HG03060 (cell line): ENCODE measurements around the gene ALKBH2.
"Not testable (repeated sequence)": the region's sequence is repeated elsewhere in the genome, so short reads cannot be mapped to it uniquely, and the experiment has no call there.

Source experiments
- ATAC-seq: cut with Tn5 transposase; IDR thresholded peaks from one replicate; pipeline ENCODE4 v1.9.1; 2021; ENCODE audit warnings: low read depth, moderate number of reproducible peaks; ENCODE audit not compliant: unreplicated experiment

The ALKBH2 gene

DNA sequence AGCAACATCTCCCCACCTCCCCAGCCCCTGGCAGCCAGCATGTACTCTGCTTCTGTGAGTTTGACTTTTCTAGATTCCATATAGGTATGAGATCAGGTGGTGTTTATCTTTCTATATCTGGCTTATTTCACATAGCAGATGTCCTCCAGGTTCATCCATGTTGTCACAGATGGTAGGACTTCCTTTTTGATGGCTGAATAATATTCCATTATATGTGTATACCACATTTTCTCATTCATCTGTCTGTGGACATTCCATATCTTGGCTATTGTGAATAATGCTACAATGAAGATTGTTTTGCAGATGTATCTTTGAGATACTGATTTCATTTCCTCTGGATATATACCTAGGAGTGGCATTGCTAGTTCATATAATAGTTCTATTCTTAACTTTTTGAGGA is 18.4 kb downstream of the ALKBH2 start:
- no peak for ATAC-seq

- ATAC-seq: no peak
Measured at GRCh38 chr12:109069307-109070271, 23.7 kb downstream of the ALKBH2 start.

DNA sequence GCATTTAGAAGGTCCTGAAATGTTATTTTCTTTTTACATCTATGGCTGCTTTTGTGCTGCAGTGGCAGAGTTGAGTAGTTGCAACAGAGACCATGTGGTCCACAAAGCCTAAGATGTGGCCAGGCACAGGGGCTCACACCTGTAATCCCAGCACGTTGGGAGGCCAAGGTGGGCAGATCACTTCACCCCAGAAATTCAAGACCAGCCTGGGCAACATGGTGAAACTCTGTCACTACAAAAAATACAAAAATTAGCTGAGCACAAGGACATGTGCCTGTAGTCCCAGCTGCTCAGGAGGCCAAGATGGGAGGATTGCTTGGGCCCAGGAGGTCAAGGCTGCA is 27.4 kb downstream of the ALKBH2 start:
- no peak for ATAC-seq

GRCh38 chr12:109065154-109065852 is 28.0 kb downstream of the ALKBH2 start:
- ATAC-seq: no peak

DNA sequence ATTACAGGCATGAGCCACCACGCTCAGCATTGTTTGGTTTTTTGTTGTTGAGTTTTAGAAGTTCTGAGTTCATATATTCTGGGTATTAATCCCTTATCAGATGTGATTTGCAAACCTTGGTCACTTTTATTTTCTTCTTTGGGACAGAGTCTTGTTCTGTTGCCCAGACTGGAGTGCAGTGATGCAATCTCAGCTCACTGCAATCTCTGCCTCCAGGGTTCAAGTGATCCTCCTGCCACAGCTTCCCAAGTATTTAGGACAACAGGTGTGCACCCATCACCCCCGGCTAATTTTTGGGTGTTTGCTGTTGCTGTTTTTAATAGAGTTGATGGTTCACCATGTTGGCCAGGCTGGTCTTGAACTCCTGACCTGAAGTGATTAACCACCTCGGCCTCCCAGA is 29.1 kb downstream of the ALKBH2 start:
- ATAC-seq: no peak

- ATAC-seq: no peak
Measured at GRCh38 chr12:109058773-109059172, 34.5 kb downstream of the ALKBH2 start.

DNA sequence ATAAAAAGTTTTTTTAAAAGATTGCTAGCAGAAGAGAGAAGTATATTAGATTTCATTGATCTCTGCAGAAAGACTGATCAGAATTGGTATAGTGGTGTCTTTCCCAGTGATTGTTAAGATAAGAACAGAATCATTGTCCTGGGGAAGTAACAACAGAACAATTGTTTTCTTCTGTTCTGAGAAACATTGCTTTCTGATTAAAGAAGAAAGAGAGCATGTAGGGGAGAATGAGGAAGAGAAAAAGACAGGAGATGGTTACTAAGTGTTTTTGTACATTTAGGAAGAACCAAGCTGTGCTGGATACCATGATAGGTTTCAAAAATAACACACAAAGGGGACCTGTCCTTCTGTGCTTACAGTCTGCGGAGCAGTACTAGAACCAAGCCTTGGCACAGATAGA is 35.9 kb downstream of the ALKBH2 start:
- no peak for ATAC-seq

GRCh38 chr12:109056891-109057290 is 36.4 kb downstream of the ALKBH2 start:
- no peak for ATAC-seq

DNA sequence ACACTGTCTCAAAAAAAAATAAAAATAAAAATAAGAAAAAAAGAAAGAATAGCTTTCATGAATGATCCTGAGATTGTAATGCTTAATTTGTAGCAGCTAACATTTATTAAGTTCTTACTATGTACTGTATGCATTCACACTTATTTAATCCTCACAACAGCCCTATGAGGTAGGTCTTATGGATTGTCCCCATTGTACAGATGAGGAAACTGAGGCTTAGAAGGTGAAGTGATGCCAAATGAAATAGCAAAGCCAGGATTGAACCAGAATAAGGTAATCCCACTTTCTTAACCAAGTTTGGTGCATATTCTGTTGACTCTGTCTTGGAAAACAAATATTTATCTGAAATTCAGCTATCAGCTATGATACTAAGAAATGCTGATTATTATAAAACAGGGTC is 38.8 kb downstream of the ALKBH2 start:
- no peak for ATAC-seq

DNA sequence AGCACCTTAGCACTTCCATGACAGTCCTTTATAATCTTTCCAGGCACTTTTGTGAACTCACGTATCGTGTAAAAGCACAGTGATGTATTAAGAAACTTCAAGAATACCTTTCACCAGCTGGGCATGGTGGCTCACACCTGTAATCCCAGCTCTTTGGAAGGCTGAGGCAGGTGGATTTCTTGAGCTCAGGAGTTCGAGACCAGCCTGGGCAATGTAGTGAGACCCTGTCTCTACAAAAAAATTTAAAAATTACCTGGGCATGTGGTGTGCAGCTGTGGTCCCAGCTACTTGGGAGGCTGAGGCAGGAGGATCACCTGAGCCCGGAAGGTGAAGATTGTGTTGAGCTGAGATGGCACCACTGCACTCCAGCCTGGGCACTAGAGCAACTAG is 39.2 kb downstream of the ALKBH2 start:
- not testable (repeated sequence) for ATAC-seq

- no peak for ATAC-seq
Measured at GRCh38 chr12:109053382-109054123, 39.7 kb downstream of the ALKBH2 start.

- peak; percentile 50 for ATAC-seq
Measured at GRCh38 chr12:109052414-109053323, 40.6 kb downstream of the ALKBH2 start, which contains the start of gene USP30. USP30 (plus strand) TSS chr12:109052576; CDS start chr12:109052679, 103 bp downstream.

GRCh38 chr12:109052097-109052413 is 41.2 kb downstream of the ALKBH2 start:
- ATAC-seq: no peak

DNA sequence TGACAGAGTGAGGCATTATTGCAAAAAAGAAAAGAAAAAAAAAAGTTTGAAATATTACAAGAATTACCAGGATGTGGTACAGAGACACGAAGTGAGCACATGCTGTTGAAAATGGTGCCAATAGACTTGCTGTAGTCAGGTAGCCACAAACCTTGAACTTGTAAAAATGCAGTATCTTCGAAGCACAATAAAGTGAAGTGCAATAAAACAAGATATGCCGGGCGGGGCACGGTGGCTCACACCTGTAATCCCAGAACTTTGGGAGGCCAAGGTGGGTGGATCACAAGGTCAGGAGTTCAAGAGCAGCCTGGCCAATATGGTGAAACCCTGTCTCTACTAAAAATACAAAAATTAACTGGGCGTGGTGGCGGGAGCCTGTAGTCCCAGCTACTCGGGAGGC is 43.5 kb downstream of the ALKBH2 start:
- ATAC-seq: not testable (repeated sequence)

DNA sequence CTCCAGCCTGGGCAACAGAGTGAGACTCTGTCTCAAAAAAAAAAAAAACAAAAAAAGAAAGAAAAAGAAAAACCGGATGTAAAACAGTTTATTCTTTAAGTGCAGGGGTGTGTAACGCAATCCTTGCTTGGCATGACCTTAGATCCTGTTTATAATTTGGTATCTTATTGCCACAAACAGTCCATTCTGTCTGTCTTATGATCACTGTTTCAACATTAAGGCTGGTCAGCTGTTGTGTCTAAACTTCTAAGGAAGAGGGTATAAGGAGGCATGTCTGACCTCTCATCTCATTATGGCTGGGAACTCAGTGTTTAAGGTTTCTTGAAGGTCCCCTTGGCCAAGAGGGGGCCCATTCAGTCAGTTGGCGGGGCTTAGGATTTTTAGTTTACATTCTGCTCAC is 44.6 kb downstream of the ALKBH2 start:
- not testable (repeated sequence) for ATAC-seq

GRCh38 chr12:109047081-109047805 is 46.0 kb downstream of the ALKBH2 start:
- ATAC-seq: no peak

DNA sequence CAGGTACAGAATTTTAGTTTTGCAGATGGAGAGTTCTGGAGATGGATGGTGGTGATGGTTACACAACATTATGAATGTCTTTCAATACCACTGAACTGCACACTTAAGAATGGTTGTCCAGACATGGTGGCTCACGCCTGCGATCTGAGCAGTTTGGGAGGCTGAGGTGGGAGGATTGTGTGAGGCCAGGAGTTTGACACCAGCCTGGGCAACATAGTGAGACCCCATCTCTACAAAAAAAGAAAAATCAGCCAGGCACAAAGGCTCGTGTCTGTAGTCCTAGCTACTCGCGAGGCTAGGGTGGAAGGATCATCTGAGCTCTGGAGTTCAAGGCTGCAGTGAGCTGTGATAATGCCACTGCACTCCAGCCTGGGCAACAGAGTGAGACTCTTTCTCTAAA is 49.0 kb downstream of the ALKBH2 start:
- no peak for ATAC-seq
